Kidney tubule cell (primary cell): Measurements from ENCODE around the gene SETD2.
"Not testable (repeated sequence)": the region's sequence is repeated elsewhere in the genome, so short reads cannot be mapped to it uniquely, and the experiment has no call there.

Source experiments
- DNase-seq: peaks from one replicate; pipeline ENCODE4 v3.0.0-alpha.2; 2018; ENCODE audit warnings: low spot score

SETD2 gene

GRCh38 chr3:47034868-47035489, 128.9 kb downstream of the SETD2 start:
- no peak for DNase-seq

- DNase-seq: not testable (repeated sequence)
Measured at GRCh38 chr3:47031041-47031440, 132.9 kb downstream of the SETD2 start.

- DNase-seq: no peak
Measured at GRCh38 chr3:47028667-47029066, 135.2 kb downstream of the SETD2 start.

- no peak for DNase-seq
Measured at GRCh38 chr3:47028146-47028545, 135.8 kb downstream of the SETD2 start.

- not testable (repeated sequence) for DNase-seq
Measured at GRCh38 chr3:47026432-47026831, 137.5 kb downstream of the SETD2 start.

GRCh38 chr3:47024932-47025331, 139.0 kb downstream of the SETD2 start:
- DNase-seq: peak; percentile 22

GRCh38 chr3:47022641-47023071, 141.3 kb downstream of the SETD2 start:
- no peak for DNase-seq

- no peak for DNase-seq
Measured at GRCh38 chr3:47020311-47020710, 143.6 kb downstream of the SETD2 start.

GRCh38 chr3:47019201-47019600, 144.7 kb downstream of the SETD2 start:
- peak; percentile 82 for DNase-seq

GRCh38 chr3:47018269-47018611, 145.7 kb downstream of the SETD2 start:
- no peak for DNase-seq

GRCh38 chr3:47017504-47018268, 146.2 kb downstream of the SETD2 start:
- peak; percentile 35 for DNase-seq

- peak; percentile 88 for DNase-seq
Measured at GRCh38 chr3:47016934-47017435, 146.9 kb downstream of the SETD2 start.

- no peak for DNase-seq
Measured at GRCh38 chr3:47016086-47016933, 147.6 kb downstream of the SETD2 start.

GRCh38 chr3:47015151-47015550, 148.8 kb downstream of the SETD2 start:
- no peak for DNase-seq

- no peak for DNase-seq
Measured at GRCh38 chr3:47014036-47014435, 149.9 kb downstream of the SETD2 start.

- no peak for DNase-seq
Measured at GRCh38 chr3:47013231-47013630, 150.7 kb downstream of the SETD2 start.

GRCh38 chr3:47012342-47013230, 151.3 kb downstream of the SETD2 start:
- no peak for DNase-seq

- no peak for DNase-seq
Measured at GRCh38 chr3:47011371-47011770, 152.5 kb downstream of the SETD2 start.

GRCh38 chr3:47010910-47011309, 153.0 kb downstream of the SETD2 start:
- no peak for DNase-seq

- DNase-seq: no peak
Measured at GRCh38 chr3:47010111-47010712, 153.7 kb downstream of the SETD2 start.
